Kidney epithelial cell (primary cell): Measurements from ENCODE around the gene PRELID3B. TPM values are rescaled to one million over a fixed set of nuclear protein-coding genes. Genes with fewer than 3 reads are reported as not detected.

Experiments
- DNase-seq: peaks from one replicate; pipeline ENCODE4 v3.0.0-alpha.2; 2010; ENCODE audit warnings: low read depth
- H3K27me3 ChIP-seq: 2 replicates; pipeline ENCODE4 v1.6.0; 2011; ENCODE audit warnings: low read length; ENCODE audit not compliant: control insufficient read depth, insufficient read depth
- H3K36me3 ChIP-seq: 2 replicates; pipeline ENCODE4 v1.5.1; 2011; ENCODE audit warnings: low read length; ENCODE audit not compliant: control insufficient read depth, insufficient read depth
- H3K4me3 ChIP-seq: 2 replicates; pipeline ENCODE4 v1.5.1; 2011; ENCODE audit warnings: low read depth, mild to moderate bottlenecking, control low read depth, low read length
- CTCF ChIP-seq: IDR thresholded peaks from 2 replicates; pipeline ENCODE4 v1.5.1; 2011; ENCODE audit warnings: mild to moderate bottlenecking, moderate library complexity, low read length, control low read depth, inconsistent platforms; ENCODE audit not compliant: insufficient read depth, poor library complexity, severe bottlenecking
- total RNA-seq: library from RNA; depleted of rRNA; stranded (reverse); fragments of >200 nt; gene quantifications from 2 replicates; pipeline ENCODE4 v1.2.3, GENCODE V29; 2015

The PRELID3B gene
- total RNA-seq, 1 donor from 2014 or later = 61.5 TPM

GRCh38 chr20:58997141-58997770, 45.3 kb downstream of the PRELID3B start:
- peaks cover 4% of the 10 kb centered on the region for H3K36me3 ChIP-seq
- no peak for DNase-seq
- TF ChIP-seq CTCF = no peak
- H3K27me3 ChIP-seq = no peaks in the 10 kb centered on the region
- H3K4me3 ChIP-seq = no peak overlapping the region

GRCh38 chr20:58996226-58996611, 46.4 kb downstream of the PRELID3B start:
- no peak for TF ChIP-seq CTCF
- no peak overlapping the region for H3K4me3 ChIP-seq
- peaks cover 4% of the 10 kb centered on the region for H3K36me3 ChIP-seq

GRCh38 chr20:58995461-58996225, 46.9 kb downstream of the PRELID3B start:
- H3K36me3 ChIP-seq = peaks cover 4% of the 10 kb centered on the region
- peak; percentile 54 for DNase-seq
- no peak overlapping the region for H3K4me3 ChIP-seq
- no peak for TF ChIP-seq CTCF
- no peaks in the 10 kb centered on the region for H3K27me3 ChIP-seq

More at GRCh38 chr20:58996226-58996611, 46.4 kb downstream of the PRELID3B start:
- no peaks in the 10 kb centered on the region for H3K27me3 ChIP-seq
- no peak for DNase-seq

DNA sequence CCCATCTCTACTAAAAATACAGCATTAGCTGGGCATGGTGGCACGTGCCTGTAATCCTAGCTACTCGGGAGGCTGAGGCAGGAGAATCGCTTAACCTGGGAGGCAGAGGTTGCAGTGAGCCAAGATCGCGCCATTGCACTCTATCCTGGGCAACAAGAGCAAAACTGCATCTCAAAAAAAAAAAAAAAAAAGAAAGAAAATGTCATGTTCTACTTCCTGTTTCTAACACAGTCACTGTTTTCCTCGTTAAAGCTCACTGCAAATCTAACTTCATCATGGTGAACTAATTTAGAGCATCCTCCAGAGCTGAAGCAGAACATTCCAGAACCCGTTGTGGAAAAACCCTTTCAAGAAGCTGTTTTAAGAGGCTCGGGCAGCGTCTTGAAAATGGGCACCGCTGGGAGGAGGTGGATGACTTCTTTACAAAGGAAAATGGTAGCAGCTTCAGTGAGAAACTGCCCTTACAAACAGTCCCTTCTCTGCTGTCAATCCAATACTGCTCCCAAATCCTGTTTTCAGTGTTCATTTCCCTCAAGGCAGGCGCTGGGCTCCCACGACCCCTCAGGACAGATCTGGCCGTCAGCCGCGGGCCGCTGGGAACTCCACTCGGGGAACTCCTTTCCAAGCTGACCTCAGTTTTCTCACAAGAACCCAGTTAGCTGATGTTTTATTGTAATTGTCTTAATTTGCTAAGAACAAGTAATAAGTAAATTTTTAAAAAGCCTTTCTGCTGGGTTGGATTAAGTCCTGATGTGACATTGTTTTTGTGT, 48.0 kb downstream of the PRELID3B start:
- no peak for DNase-seq
- TF ChIP-seq CTCF = no peak
- Histone ChIP-seq H3K27me3 (no peaks in the 10 kb centered on the region), H3K36me3 (peaks cover 4% of the 10 kb centered on the region), H3K4me3 (no peak overlapping the region)

DNA sequence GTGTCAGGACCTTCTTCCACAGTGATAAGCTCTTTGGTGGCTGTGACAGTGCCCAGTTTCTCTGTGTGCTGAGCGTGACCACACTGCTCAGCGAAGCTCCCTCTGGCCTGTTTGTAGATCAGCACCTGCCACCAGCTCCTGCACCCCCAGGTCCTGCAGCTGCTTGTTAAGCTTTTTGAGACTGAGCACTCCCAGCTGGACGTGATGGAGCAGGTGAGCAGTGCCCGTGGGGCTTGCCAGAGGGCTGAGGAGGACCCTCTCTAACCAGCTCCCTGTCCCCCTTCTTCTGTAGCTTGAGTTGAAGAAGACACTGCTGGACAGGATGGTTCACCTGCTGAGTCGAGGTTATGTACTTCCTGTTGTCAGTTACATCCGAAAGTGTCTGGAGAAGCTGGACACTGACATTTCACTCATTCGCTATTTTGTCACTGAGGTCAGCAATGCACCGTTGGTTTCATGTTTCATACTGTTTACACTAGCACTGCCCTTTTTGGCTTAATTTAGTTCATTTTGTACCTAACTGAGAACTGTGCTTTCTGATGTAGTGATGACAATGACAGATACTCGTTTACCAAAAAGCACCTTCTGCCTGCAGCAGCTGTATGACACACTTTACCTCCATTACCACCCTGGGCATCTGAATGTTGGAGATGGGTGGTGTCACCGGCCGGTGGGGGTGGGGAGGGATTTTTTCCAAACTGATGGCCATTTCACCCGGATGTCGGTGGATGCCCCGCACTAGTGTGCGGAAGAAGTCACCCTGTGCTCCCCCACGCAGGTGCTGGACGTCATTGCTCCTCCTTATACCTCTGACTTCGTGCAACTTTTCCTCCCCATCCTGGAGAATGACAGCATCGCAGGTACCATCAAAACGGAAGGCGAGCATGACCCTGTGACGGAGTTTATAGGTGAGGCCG, 49.0 kb downstream of the PRELID3B start:
- Histone ChIP-seq H3K36me3 (peaks cover 4% of the 10 kb centered on the region), H3K4me3 (no peak overlapping the region), H3K27me3 (no peaks in the 10 kb centered on the region)
- TF ChIP-seq CTCF = no peak
- DNase-seq = no peak
